Measurements from ENCODE around the gene HUNK.

HUNK gene

DNA sequence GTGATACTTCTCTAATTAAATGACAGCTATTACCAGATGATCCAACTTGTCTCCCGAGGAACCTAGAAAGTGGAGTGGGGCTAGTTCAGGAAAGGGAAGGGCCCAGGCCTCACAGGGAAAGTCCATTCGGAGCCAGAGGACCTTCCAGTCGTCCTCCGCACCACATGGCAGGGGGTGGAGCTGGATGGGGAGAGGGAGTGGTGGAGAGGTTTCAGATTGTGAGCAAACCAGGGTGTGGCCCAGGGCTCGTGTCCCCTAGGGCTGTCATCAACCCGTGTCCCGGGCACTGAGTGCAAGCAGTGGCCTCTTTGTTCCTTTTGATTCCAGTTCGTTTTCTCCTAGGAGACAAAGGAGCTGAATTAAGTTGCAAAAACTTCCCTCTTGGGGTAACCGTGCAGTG, 114.9 kb downstream of the HUNK start:
- Histone ChIP-seq H3K36me3 (ENCODE audit: control insufficient read depth in 2 of 2, insufficient read depth in 2 of 2, low read length in 2 of 2) (peaks cover 0 to 8% of the 10 kb centered on the region in 2 donors), H3K4me1 (ENCODE audit: control insufficient read depth in 2 of 2, insufficient read depth in 2 of 2, low read length in 2 of 2) (peaks cover 0 to 4% of the 10 kb centered on the region in 2 donors), H3K9ac (ENCODE audit: low read depth in 1 of 2, low read length in 2 of 2) (no peak overlapping the region), H3K27ac (ENCODE audit: low read depth in 2 of 2, low read length in 2 of 2) (no peak overlapping the region), H3K9me3 (ENCODE audit: control insufficient read depth in 2 of 2, low read length in 2 of 2) (no peaks in the 10 kb centered on the region), H3K27me3 (ENCODE audit: control insufficient read depth in 2 of 2, insufficient read depth in 2 of 2, low read length in 2 of 2) (no peaks in the 10 kb centered on the region), H3K4me3 (ENCODE audit: low read length in 2 of 2) (no peak overlapping the region)

- H3K4me3 ChIP-seq (ENCODE audit: low read length in 2 of 2) = no peak overlapping the region
- no peaks in the 10 kb centered on the region for H3K27me3 ChIP-seq (ENCODE audit: control insufficient read depth in 2 of 2, insufficient read depth in 2 of 2, low read length in 2 of 2)
- H3K9me3 ChIP-seq (ENCODE audit: control insufficient read depth in 2 of 2, low read length in 2 of 2) = no peaks in the 10 kb centered on the region
- H3K4me1 ChIP-seq (ENCODE audit: control insufficient read depth in 2 of 2, insufficient read depth in 2 of 2, low read length in 2 of 2) = peaks cover 0 to 4% of the 10 kb centered on the region in 2 donors
- no peak overlapping the region for H3K27ac ChIP-seq (ENCODE audit: low read depth in 2 of 2, low read length in 2 of 2)
- no peak overlapping the region for H3K9ac ChIP-seq (ENCODE audit: low read depth in 1 of 2, low read length in 2 of 2)
- peaks cover 0 to 8% of the 10 kb centered on the region in 2 donors for H3K36me3 ChIP-seq (ENCODE audit: control insufficient read depth in 2 of 2, insufficient read depth in 2 of 2, low read length in 2 of 2)
Observed at GRCh38 chr21:31988492-31989290, 115.9 kb downstream of the HUNK start.

DNA sequence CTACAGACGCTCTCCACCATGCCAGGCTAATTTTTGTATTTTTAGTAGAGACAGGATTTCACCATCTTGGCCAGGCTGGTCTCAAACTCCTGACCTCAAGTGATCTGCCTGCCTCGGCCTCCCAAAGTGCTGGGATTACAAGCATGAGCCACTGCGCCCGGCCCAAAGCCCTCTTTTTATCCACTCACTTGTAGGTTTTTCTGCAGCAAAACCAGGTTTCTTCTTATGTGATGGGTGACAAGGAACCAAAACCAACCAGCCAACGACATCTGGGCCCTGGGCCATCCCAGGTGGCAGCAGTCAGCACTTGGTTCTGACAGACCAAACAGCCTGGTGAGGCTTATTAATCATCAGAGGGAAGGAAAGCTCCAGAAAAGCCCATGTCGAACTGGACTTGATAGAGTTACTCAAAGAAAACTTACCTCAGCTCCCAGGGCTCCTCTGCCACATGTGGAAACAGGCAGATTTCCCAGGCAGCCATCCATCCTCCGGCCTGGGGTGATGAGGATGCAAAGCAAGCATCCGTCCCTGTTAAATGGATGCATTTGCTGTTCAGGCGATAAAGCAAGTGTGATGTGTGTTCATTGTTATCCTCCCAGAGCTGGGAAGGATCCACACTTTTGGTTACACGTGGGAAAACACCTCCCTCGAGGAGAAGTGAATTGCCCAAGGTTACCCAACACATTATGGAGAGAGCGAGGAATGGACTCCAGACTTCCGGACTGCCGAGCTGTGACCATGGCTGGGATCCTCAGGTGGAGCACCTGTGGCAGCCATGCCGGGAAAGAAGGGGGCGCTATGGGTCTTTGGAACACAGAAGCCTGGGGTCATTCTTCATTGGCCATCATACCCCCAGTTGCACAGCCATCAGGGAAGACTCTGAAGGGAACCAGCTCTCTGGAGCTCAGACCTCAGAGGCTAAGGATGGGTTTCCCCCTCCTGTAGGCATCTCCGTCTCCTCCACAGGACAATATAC, 118.8 kb downstream of the HUNK start:
- Histone ChIP-seq H3K9me3 (ENCODE audit: control insufficient read depth in 2 of 2, low read length in 2 of 2) (no peaks in the 10 kb centered on the region), H3K9ac (ENCODE audit: low read depth in 1 of 2, low read length in 2 of 2) (no peak overlapping the region), H3K36me3 (ENCODE audit: control insufficient read depth in 2 of 2, insufficient read depth in 2 of 2, low read length in 2 of 2) (peaks cover 0 to 10% of the 10 kb centered on the region in 2 donors), H3K27ac (ENCODE audit: low read depth in 2 of 2, low read length in 2 of 2) (no peak overlapping the region), H3K4me3 (ENCODE audit: low read length in 2 of 2) (no peak overlapping the region), H3K4me1 (ENCODE audit: control insufficient read depth in 2 of 2, insufficient read depth in 2 of 2, low read length in 2 of 2) (peaks cover 0 to 4% of the 10 kb centered on the region in 2 donors), H3K27me3 (ENCODE audit: control insufficient read depth in 2 of 2, insufficient read depth in 2 of 2, low read length in 2 of 2) (no peaks in the 10 kb centered on the region)

DNA sequence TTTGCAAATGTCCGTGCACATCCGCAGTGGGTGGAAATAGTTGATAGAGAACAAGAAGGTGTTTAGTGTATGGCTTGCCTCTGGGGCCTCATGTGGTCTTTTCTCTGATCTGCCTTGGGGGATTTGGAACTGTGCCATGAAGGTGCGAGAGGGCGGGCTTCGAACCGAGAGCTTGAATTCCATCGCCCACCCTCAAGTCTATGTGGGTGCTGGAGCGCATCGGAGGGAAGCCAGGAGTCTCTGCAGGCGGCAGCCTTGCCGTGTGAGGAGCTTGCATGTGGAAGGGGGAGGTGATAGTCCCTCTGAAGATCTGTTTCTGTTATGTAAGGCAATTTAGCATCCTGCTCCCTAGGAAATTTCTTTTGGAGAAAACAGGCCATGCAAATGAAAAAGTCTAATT, 119.6 kb downstream of the HUNK start:
- H3K9ac ChIP-seq (ENCODE audit: low read depth in 1 of 2, low read length in 2 of 2) = no peak overlapping the region
- peaks cover 0 to 12% of the 10 kb centered on the region in 2 donors for H3K36me3 ChIP-seq (ENCODE audit: control insufficient read depth in 2 of 2, insufficient read depth in 2 of 2, low read length in 2 of 2)

DNA sequence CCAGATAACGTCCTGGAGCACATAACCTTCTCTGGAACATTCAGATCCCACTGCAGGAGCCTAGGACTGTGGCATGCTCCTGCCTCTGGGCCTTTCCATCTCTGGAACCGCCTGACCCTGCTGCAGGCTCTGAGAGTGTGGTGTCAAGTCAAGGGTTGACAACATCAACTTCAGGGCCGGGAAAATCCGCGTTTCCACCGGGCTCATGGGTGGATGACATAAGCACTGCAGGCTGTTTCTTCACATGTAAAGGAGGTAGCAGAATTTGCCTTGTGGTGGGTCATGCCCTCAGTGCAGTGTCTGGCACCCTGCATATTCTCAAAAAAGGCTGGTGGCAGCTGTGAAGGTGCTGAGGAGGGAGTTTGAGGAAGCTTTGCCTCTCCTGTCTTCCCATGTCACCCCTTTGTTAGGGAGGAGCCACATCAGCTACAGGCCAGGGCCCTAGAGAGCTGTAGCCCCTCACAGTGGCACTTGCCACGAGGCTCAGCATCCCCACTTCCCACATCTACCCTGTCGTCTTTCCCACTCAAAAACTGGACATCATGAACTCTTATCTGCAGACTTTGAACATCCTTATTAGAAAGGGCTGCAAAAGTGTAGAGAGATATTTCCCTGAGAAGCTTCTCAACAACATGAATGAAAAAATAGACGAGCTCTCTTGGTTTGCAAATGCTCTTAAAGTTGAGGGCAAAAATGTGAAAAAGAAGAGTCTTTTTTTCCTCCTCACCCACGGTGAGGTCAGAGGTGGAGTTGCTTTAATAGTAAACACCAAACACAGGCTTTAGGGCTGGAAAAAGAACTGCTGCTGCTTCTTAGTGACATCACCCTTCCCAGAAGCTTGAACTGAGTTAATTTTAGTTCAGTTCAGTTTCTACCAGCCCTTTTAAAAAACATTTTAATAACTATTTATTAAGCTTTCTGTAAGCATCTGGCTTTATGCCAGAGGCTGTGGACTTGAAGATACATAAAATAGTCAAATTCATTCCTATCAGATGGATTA, 121.3 kb downstream of the HUNK start:
- H3K27me3 ChIP-seq (ENCODE audit: control insufficient read depth in 2 of 2, insufficient read depth in 2 of 2, low read length in 2 of 2) = no peaks in the 10 kb centered on the region
- peaks cover 0 to 4% of the 10 kb centered on the region in 2 donors for H3K4me1 ChIP-seq (ENCODE audit: control insufficient read depth in 2 of 2, insufficient read depth in 2 of 2, low read length in 2 of 2)
- no peaks in the 10 kb centered on the region for H3K9me3 ChIP-seq (ENCODE audit: control insufficient read depth in 2 of 2, low read length in 2 of 2)
- peaks cover 6 to 16% of the 10 kb centered on the region in 2 donors for H3K36me3 ChIP-seq (ENCODE audit: control insufficient read depth in 2 of 2, insufficient read depth in 2 of 2, low read length in 2 of 2)
- H3K9ac ChIP-seq (ENCODE audit: low read depth in 1 of 2, low read length in 2 of 2) = no peak overlapping the region
- H3K4me3 ChIP-seq (ENCODE audit: low read length in 2 of 2) = no peak overlapping the region
- H3K27ac ChIP-seq (ENCODE audit: low read depth in 2 of 2, low read length in 2 of 2) = no peak overlapping the region

More for the DNA sequence above, 119.6 kb downstream of the HUNK start:
- H3K27me3 ChIP-seq (ENCODE audit: control insufficient read depth in 2 of 2, insufficient read depth in 2 of 2, low read length in 2 of 2) = no peaks in the 10 kb centered on the region
- no peak overlapping the region for H3K27ac ChIP-seq (ENCODE audit: low read depth in 2 of 2, low read length in 2 of 2)
- H3K4me1 ChIP-seq (ENCODE audit: control insufficient read depth in 2 of 2, insufficient read depth in 2 of 2, low read length in 2 of 2) = peaks cover 0 to 4% of the 10 kb centered on the region in 2 donors
- no peaks in the 10 kb centered on the region for H3K9me3 ChIP-seq (ENCODE audit: control insufficient read depth in 2 of 2, low read length in 2 of 2)
- no peak overlapping the region for H3K4me3 ChIP-seq (ENCODE audit: low read length in 2 of 2)

DNA sequence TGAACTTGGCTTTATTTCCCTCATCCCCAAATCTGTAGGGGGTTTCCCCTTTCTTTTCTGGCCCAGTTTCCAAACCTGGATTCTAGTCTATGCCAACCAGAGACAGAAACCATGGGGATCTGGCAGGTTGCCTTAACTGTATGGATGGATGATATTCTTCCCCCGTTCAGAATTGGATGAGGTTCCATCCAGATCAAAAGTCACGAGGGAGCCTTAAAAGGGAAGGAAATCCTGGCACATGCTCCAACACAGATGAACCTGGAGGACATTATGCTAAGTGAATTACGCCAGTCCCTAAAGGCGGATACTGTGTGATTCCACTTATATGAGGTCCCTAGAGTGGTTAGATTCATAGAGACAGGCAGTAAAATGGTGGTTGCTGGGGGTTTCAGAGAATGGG, 124.4 kb downstream of the HUNK start:
- Histone ChIP-seq H3K36me3 (ENCODE audit: control insufficient read depth in 2 of 2, insufficient read depth in 2 of 2, low read length in 2 of 2) (peaks cover 9 to 19% of the 10 kb centered on the region in 2 donors), H3K4me1 (ENCODE audit: control insufficient read depth in 2 of 2, insufficient read depth in 2 of 2, low read length in 2 of 2) (no peaks in the 10 kb centered on the region), H3K9me3 (ENCODE audit: control insufficient read depth in 2 of 2, low read length in 2 of 2) (no peaks in the 10 kb centered on the region), H3K27ac (ENCODE audit: low read depth in 2 of 2, low read length in 2 of 2) (no peak overlapping the region), H3K9ac (ENCODE audit: low read depth in 1 of 2, low read length in 2 of 2) (no peak overlapping the region), H3K27me3 (ENCODE audit: control insufficient read depth in 2 of 2, insufficient read depth in 2 of 2, low read length in 2 of 2) (no peaks in the 10 kb centered on the region), H3K4me3 (ENCODE audit: low read length in 2 of 2) (no peak overlapping the region)

DNA sequence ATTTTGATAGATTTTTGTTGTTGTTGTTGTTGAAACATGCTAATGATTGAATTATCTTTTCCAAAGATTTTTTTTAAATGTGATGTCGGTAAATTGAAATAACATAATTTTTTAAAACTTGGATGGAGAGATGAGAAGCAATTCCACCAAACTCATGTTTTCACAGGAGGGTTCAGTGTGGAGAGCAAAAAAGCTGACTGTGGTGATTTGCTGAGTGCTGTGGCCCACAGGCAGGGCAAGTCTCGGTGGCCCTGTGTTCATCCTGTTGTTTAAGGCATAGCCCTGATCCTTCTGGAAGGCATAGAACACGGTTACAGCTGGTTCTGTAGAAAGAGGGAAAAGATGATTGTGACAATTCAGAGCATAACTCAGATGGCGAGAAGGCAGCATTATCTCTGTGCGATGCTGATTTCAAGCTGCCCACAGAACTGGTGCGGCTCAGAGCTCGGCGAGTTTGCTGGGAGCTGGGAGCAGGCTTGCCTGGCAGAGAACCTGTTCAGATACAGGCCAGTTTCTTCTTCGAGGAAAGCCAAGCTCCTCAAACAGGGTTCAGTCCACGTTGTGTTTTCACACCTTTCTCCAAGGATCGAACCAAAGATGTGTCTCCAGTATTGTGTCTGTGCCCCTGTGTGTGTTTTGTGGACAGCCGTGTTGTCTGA, 127.1 kb downstream of the HUNK start:
- Histone ChIP-seq H3K9ac (ENCODE audit: low read depth in 1 of 2, low read length in 2 of 2) (no peak overlapping the region), H3K4me3 (ENCODE audit: low read length in 2 of 2) (no peak overlapping the region), H3K4me1 (ENCODE audit: control insufficient read depth in 2 of 2, insufficient read depth in 2 of 2, low read length in 2 of 2) (no peaks in the 10 kb centered on the region), H3K27me3 (ENCODE audit: control insufficient read depth in 2 of 2, insufficient read depth in 2 of 2, low read length in 2 of 2) (no peaks in the 10 kb centered on the region), H3K36me3 (ENCODE audit: control insufficient read depth in 2 of 2, insufficient read depth in 2 of 2, low read length in 2 of 2) (peaks cover 9 to 14% of the 10 kb centered on the region in 2 donors), H3K9me3 (ENCODE audit: control insufficient read depth in 2 of 2, low read length in 2 of 2) (no peaks in the 10 kb centered on the region), H3K27ac (ENCODE audit: low read depth in 2 of 2, low read length in 2 of 2) (no peak overlapping the region)

DNA sequence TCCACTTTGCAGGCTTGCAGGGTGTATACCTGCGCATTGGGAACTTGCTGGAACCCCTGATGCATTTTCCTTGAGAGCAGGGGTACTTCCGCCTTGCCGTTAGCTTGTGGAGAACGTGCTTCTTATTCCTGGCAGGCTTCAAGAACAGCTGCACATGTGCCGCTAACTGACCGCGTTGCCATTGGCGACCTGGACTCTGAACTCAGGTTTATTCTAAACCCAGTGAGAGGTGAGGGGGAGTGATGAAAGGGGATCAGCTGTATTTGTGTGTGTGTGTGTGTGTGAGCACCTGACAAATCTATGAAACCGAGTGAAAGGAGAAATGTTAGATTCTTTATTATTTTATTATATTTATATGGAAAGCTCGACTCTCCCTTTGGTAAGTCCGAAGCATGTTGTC, 128.6 kb downstream of the HUNK start:
- H3K9me3 ChIP-seq (ENCODE audit: control insufficient read depth in 2 of 2, low read length in 2 of 2) = no peaks in the 10 kb centered on the region
- no peak overlapping the region for H3K9ac ChIP-seq (ENCODE audit: low read depth in 1 of 2, low read length in 2 of 2)
- no peaks in the 10 kb centered on the region for H3K27me3 ChIP-seq (ENCODE audit: control insufficient read depth in 2 of 2, insufficient read depth in 2 of 2, low read length in 2 of 2)
- no peaks in the 10 kb centered on the region for H3K4me1 ChIP-seq (ENCODE audit: control insufficient read depth in 2 of 2, insufficient read depth in 2 of 2, low read length in 2 of 2)
- H3K36me3 ChIP-seq (ENCODE audit: control insufficient read depth in 2 of 2, insufficient read depth in 2 of 2, low read length in 2 of 2) = peaks cover 9 to 10% of the 10 kb centered on the region in 2 donors
- no peak overlapping the region for H3K27ac ChIP-seq (ENCODE audit: low read depth in 2 of 2, low read length in 2 of 2)
- H3K4me3 ChIP-seq (ENCODE audit: low read length in 2 of 2) = no peak overlapping the region

DNA sequence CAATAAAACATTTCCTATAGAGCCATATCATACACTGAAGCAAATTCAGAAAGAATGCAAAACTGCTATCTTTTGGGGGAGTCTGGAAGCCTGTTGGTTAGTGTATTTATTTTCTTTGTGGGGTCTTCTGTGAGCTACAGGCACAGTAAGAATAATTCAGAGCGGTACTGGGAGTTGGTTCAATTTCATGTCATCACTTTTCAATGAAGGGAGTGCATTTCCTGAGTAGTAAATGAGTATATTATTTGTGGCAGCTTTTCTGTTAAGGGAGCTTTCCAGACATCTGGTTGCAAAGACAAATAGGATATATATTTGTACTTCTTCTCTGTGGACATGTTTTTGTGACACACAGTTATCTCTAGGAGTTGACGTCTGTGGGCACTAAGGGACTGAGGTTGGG, 130.6 kb downstream of the HUNK start:
- Histone ChIP-seq H3K4me3 (ENCODE audit: low read length in 2 of 2) (no peak overlapping the region), H3K36me3 (ENCODE audit: control insufficient read depth in 2 of 2, insufficient read depth in 2 of 2, low read length in 2 of 2) (peaks cover 6 to 7% of the 10 kb centered on the region in 2 donors), H3K9me3 (ENCODE audit: control insufficient read depth in 2 of 2, low read length in 2 of 2) (no peaks in the 10 kb centered on the region), H3K27me3 (ENCODE audit: control insufficient read depth in 2 of 2, insufficient read depth in 2 of 2, low read length in 2 of 2) (no peaks in the 10 kb centered on the region), H3K4me1 (ENCODE audit: control insufficient read depth in 2 of 2, insufficient read depth in 2 of 2, low read length in 2 of 2) (no peaks in the 10 kb centered on the region), H3K9ac (ENCODE audit: low read depth in 1 of 2, low read length in 2 of 2) (no peak overlapping the region), H3K27ac (ENCODE audit: low read depth in 2 of 2, low read length in 2 of 2) (no peak overlapping the region)
